SIG-M5 (cell line): ENCODE measurements around the gene TLE2.

Source experiments
- DNase-seq: peaks from one replicate; lab custom pipeline; 2025; lab: John Stamatoyannopoulos, UW

TLE2 gene

DNA sequence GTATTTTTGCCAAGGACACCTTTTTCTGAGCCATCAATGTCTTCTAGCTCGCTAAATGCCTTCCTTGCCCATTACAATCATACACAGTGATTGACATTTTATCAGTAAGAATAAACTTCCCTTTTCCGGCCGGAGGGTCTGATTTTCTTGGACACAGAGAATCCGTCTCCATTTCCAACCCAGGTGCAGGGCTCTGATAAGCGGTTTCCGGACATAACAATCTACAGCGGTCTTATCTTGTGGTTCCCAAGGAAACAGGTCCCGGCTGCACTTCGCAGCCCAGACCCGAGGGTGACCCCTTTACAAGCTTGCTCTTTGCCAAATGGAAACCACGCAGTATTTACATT lies 79.2 kb downstream of the TLE2 start:
- no peak for DNase-seq
